OCI-LY3 (cell line): ENCODE data around the gene LIFR.

Experiments
- EZH2phosphoT487 ChIP-seq: fragments of 200-600 bp; shearing (Covaris generic); IDR thresholded peaks from 2 replicates; pipeline ENCODE4 v1.6.1; 2018; ENCODE audit warnings: antibody characterized with exemption, mixed run types, low read depth
- TF ChIP-seq, protein P1 (sequence below): fragments of 200-600, 300-600 bp; sonication (generic); IDR thresholded peaks from 2 replicates; pipeline ENCODE4 v1.5.1; 2014; ENCODE audit warnings: antibody characterized with exemption, low read length, low read depth

- TF ChIP-seq, protein P1, sequence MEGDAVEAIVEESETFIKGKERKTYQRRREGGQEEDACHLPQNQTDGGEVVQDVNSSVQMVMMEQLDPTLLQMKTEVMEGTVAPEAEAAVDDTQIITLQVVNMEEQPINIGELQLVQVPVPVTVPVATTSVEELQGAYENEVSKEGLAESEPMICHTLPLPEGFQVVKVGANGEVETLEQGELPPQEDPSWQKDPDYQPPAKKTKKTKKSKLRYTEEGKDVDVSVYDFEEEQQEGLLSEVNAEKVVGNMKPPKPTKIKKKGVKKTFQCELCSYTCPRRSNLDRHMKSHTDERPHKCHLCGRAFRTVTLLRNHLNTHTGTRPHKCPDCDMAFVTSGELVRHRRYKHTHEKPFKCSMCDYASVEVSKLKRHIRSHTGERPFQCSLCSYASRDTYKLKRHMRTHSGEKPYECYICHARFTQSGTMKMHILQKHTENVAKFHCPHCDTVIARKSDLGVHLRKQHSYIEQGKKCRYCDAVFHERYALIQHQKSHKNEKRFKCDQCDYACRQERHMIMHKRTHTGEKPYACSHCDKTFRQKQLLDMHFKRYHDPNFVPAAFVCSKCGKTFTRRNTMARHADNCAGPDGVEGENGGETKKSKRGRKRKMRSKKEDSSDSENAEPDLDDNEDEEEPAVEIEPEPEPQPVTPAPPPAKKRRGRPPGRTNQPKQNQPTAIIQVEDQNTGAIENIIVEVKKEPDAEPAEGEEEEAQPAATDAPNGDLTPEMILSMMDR, result no peak
- TF ChIP-seq EZH2phosphoT487, result no peak
These were observed 37.5 kb upstream of the LIFR start for GRCh38 chr5:38593959-38594358.
